Breast epithelium (tissue), 3 donors: ENCODE data around the gene CACNA2D3.

Source experiments
- POLR2A ChIP-seq: fragments of 450-650 bp; IDR thresholded peaks from one replicate; pipeline ENCODE4 v1.6.1; 2016; ENCODE audit warnings: antibody characterized with exemption, mild to moderate bottlenecking, moderate library complexity
- POLR2AphosphoS5 ChIP-seq, 3 donors: sonication (generic); formaldehyde crosslinking; IDR thresholded peaks; one replicate each; pipeline ENCODE4 v1.6.1; 2017; ENCODE audit warnings: antibody characterized with exemption in 3 of 3
- TF ChIP-seq, protein P1 (sequence below), 3 donors: fragments of 450-650 bp; IDR thresholded peaks; one replicate each; pipeline ENCODE4 v1.5.1; 2016 to 2017; ENCODE audit warnings: antibody characterized with exemption in 3 of 3, mild to moderate bottlenecking in 3 of 3, moderate library complexity in 3 of 3

DNA sequence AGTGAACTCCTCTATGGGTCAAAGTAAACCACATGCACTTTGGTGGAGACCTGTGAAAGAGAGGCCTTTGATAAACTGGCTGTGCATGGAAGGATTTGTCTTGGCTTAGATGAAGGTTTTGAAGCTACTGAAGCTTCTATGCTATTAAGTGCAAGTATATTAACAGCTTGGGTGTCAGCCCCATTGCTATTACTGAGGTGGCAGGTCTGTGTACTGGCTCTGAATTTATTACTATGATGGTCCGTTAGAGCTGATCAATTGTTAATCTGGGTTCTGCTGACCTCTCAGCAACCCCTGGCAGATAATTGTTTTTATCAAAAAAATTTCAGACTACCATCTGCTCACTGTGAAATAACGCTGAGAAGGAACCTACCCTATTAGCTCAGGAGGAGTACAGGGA, 268.2 kb downstream of the CACNA2D3 start:
- TF ChIP-seq, protein P1, sequence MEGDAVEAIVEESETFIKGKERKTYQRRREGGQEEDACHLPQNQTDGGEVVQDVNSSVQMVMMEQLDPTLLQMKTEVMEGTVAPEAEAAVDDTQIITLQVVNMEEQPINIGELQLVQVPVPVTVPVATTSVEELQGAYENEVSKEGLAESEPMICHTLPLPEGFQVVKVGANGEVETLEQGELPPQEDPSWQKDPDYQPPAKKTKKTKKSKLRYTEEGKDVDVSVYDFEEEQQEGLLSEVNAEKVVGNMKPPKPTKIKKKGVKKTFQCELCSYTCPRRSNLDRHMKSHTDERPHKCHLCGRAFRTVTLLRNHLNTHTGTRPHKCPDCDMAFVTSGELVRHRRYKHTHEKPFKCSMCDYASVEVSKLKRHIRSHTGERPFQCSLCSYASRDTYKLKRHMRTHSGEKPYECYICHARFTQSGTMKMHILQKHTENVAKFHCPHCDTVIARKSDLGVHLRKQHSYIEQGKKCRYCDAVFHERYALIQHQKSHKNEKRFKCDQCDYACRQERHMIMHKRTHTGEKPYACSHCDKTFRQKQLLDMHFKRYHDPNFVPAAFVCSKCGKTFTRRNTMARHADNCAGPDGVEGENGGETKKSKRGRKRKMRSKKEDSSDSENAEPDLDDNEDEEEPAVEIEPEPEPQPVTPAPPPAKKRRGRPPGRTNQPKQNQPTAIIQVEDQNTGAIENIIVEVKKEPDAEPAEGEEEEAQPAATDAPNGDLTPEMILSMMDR (IDR thresholded peaks at IDR 0.05), result no peak
- TF ChIP-seq POLR2A (no peak), POLR2AphosphoS5 (IDR thresholded peaks at IDR 0.05) (no peak)
